HL-60 (cell line): ENCODE measurements around the gene EHHADH.

ENCODE experiments used
- DNase-seq, 2 experiments: peaks; one replicate each; pipeline ENCODE4 v3.0.0-alpha.2; 2010 to 2020; ENCODE audit warnings: low read depth in 1 of 2, low spot score in 1 of 2
- H3K27ac ChIP-seq: fragments of 250-450 bp; sonication (Bioruptor Pico); replicated peaks from 2 replicates; pipeline ENCODE4 v1.5.1; 2020; ENCODE audit warnings: mild to moderate bottlenecking, moderate library complexity
- H3K27me3 ChIP-seq: fragments of 250-450 bp; sonication (Bioruptor Pico); 2 replicates; pipeline ENCODE4 v1.5.1; 2021; ENCODE audit warnings: mild to moderate bottlenecking, moderate library complexity; ENCODE audit not compliant: insufficient read depth, poor library complexity, severe bottlenecking
- H3K4me3 ChIP-seq: replicated peaks from 2 replicates; pipeline ENCODE4 v1.5.1; 2011; ENCODE audit warnings: mild to moderate bottlenecking, control low read depth, low read length; ENCODE audit not compliant: insufficient read depth
- CTCF ChIP-seq: IDR thresholded peaks from one replicate; pipeline ENCODE4 v1.5.1; 2011; ENCODE audit warnings: low read length, control low read depth, inconsistent platforms; ENCODE audit not compliant: insufficient read depth
- GABPA ChIP-seq: IDR thresholded peaks from 2 replicates; pipeline ENCODE4 v1.6.1; 2012; ENCODE audit warnings: low read depth
- POLR2AphosphoS5 ChIP-seq: IDR thresholded peaks from 2 replicates; pipeline ENCODE4 v1.6.1; 2012; ENCODE audit warnings: low read depth
- REST ChIP-seq: IDR thresholded peaks from 2 replicates; pipeline ENCODE4 v1.6.1; 2012; ENCODE audit warnings: low read depth; ENCODE audit not compliant: insufficient replicate concordance
- SPI1 ChIP-seq: IDR thresholded peaks from 2 replicates; pipeline ENCODE4 v1.6.1; 2012; ENCODE audit warnings: low read depth, mild to moderate bottlenecking, borderline replicate concordance

Gene EHHADH

GRCh38 chr3:185280572-185281365 lies 26.9 kb upstream of the EHHADH start:
- TF ChIP-seq CTCF (peak; percentile 55), POLR2AphosphoS5 (no peak), GABPA (no peak), REST (no peak), SPI1 (peak; percentile 98)
- Histone ChIP-seq H3K27me3 (no peaks in the 10 kb centered on the region), H3K27ac (no peak overlapping the region), H3K4me3 (no peak overlapping the region)
- peak; percentile 41 to 54 for DNase-seq

GRCh38 chr3:185279587-185280138 lies 25.8 kb upstream of the EHHADH start:
- no peak overlapping the region for H3K4me3 ChIP-seq
- no peak for DNase-seq
- no peaks in the 10 kb centered on the region for H3K27me3 ChIP-seq
- no peak for TF ChIP-seq REST
- TF ChIP-seq POLR2AphosphoS5 = no peak
- TF ChIP-seq GABPA = no peak
- no peak for TF ChIP-seq CTCF
- H3K27ac ChIP-seq = no peak overlapping the region

- no peak overlapping the region for H3K4me3 ChIP-seq
- no peak for DNase-seq
- TF ChIP-seq CTCF = no peak
- TF ChIP-seq SPI1 = no peak
- TF ChIP-seq GABPA = no peak
- no peak for TF ChIP-seq REST
- no peak for TF ChIP-seq POLR2AphosphoS5
- H3K27ac ChIP-seq = no peak overlapping the region
- no peaks in the 10 kb centered on the region for H3K27me3 ChIP-seq
Observed at GRCh38 chr3:185276415-185276814, 22.6 kb upstream of the EHHADH start.
